ENCODE measurements around the gene PHACTR3.

PHACTR3 gene

GRCh38 chr20:59575216-59575615, 29.1 kb upstream of the PHACTR3 start:
- no peak for DNase-seq

GRCh38 chr20:59575653-59576052, 28.7 kb upstream of the PHACTR3 start:
- DNase-seq = no peak

GRCh38 chr20:59576216-59576953, 28.0 kb upstream of the PHACTR3 start:
- DNase-seq = no peak

GRCh38 chr20:59577037-59577808, 27.1 kb upstream of the PHACTR3 start:
- no peak for DNase-seq

DNA sequence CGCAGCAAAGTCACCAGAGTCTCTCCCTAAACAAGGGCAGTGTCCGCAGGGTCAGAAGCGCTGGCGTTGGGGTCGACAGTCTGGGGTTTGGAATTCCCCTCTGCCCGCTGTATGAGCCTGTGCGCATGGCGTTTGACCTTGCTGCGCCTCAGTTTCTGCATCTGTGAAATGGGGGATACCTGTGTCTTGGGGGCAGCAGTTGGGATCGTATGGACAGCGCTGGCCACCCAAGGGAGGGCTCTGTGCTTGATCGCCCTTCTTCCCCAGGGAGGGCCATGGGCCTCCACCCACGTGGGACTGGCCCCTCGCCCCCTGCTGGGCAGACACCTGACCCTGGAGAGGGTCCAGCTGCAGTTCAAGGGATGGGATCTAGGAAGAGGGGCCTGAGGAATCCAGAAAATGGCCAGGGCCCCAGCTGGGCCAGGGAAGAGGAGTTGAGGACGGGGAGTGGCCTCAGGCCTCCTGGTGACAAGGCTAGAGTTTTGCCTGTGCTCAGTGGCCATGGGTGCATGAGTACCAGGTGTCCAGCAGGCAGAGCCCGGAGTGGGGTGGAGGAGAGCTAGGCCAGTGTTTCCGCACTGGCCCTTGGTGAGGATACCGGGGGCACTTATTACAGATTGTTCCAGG, 26.4 kb upstream of the PHACTR3 start:
- DNase-seq = no peak

- no peak for DNase-seq
Measured at GRCh38 chr20:59578436-59579403, 25.6 kb upstream of the PHACTR3 start.

- DNase-seq = no peak
Measured at GRCh38 chr20:59579404-59580145, 24.8 kb upstream of the PHACTR3 start.

DNA sequence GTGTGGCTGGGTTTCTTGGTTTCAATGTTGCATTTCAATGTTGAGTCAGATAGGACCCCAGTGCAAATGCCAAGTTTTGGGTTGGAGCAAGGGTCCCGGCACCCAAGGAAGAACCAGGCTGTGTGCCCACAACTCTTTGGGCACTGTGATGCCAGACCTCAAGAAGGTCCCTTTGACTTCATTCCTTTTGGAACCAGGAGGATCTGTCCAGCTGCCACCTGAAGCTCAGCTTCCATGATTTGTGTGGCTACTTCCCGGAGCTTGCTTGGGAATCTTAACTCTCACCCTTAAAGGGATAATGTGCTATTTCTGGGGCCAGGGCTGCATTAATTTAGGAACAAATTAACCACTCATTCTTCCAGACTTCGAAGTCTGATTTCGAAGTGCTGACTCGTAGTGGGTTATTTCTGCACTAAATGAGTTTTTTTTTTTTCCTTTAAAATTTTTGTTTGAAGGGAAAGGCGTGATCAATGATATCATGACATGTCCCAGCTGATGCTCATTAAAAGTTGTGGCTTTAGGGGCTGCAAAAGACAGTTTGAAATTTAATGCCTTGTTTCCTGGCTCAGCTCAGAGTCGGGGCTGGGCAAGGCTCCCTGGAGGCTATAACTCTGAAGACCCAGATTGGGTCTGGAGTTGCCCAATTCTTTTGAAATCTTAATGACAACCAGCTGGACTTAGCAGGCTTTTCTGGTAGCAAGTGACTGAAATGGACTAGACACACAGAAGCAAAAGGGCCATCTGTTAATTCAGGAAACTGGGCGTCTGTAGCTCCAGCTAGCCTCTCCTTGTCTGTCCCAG, 24.0 kb upstream of the PHACTR3 start:
- peak; percentile 87 for DNase-seq

DNA sequence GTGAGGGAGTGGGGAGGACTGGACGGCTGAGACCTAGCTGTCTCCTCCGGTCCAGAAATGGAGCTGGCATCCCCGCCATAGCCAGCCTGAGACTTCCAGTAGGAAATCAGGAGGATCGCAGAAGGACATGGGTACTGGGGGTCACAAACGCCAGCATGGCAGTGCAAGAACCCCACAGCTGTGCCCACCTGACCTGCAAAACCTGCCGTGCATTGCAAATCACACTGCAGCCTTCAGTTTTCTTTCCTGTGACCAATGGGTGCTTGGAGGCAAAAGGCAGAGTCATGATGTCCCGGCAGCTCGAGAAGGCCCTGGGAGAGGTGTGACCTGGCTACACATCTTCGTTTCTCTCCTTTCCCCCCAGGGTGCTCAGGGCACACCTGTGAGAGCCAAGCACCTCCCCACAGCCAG, 23.3 kb upstream of the PHACTR3 start:
- no peak for DNase-seq

GRCh38 chr20:59581993-59582679, 22.2 kb upstream of the PHACTR3 start:
- peak; percentile 31 for DNase-seq

DNA sequence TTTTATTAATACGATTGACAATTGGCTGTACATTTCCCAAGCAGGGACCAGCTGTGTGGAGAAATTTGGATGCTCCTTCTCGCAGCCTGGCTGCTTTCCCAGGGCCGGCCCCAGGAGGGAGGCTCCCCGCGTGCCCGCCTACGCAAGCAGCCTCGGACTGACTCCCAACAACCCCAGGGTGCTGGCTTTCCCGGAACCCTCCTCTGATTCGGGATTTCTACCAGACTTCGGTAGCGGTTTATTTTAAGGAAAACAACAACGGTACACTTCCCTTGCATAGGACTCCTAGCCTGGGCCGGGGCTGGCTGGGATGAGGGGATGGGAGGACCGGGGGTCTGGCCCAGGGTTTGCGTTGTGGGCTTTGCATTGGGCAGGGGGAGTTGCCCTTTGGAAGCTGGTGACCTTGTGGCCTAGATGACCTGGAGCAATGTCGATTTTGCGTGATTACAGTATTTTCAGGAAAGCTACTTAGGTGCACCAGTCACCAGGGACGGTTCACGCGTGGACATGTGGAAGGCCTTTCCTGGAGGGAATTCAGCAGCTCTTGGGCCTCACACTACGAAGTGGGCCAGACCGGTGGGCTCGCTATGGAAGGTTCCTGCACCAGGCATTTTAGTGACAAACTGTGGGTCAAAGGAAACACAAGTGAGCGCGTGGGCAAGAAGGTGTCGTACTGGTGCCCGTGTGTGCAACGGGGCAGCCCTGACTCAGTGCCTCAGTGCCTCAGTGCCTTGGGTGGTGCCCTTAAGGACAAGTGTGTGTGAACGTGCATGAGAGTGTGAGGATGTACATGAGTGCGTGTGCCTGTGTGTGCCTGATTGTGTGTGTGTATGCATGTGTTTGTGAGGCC, 20.7 kb upstream of the PHACTR3 start:
- peak; percentile 47 for DNase-seq

DNA sequence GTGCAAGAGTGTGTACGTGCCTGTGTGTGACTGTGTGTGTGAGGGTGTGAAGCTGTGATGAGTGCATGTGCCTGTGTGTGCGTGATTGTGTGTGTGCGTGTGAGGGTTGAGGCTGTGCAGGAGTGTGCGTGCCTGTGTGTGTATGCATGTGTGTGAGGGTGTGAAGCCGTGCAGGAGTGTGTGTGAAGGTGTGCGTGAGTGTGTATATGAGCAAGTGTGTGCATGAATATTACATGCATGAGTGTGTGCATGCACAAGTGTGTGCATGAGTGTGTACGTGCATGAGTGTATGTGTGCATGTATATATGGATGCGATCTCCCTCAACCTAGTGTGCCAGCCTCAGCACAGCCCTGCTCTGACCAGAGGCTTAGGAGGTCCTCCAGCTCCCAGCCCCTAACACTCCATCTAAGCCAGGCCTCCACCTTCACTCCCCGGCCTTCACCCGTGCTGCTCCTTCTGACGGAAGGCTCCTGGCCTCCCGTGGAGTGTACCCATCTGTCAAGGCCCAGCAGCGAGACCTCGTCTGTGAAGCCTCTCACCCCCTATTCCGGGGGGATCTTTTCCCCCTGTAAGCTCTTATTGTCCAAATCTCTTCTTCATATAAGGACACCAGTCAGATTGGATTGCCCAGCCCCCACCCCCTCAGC, 19.9 kb upstream of the PHACTR3 start:
- DNase-seq = no peak

DNA sequence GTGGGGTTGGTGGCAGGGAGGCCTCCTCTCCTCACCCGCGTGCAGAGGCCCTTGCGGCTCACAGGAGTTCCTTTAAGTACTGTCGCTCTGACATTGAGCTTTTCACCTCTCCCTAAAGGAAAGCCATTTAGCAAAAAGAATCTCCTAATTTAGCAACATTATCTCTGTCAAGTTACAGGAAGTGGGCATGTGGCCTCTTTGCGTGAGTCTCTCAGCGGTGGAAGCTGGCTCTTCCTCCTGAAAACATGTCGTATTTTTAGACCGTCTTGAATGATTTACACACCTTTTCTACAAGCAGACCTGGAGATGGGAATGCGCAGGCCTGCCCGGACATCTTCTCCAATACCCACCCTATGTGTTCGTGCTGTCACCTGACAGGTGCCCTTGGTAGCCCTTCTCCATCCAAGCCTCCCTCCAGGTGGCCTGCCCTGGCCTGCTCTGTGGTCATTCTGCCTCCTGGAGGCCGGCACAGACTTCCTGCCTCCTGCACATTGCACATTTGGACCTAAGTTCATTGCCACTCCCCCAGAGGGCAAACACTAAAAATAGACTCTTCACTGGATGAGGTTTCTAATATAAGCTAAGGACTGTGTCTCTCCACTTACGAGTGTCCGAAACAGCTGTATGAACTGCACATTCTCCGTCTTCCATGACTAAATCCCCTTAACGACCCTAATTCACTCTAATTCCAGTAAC, 18.5 kb upstream of the PHACTR3 start:
- no peak for DNase-seq

GRCh38 chr20:59586613-59587012, 17.7 kb upstream of the PHACTR3 start:
- DNase-seq = no peak

- no peak for DNase-seq
Measured at GRCh38 chr20:59587570-59587969, 16.8 kb upstream of the PHACTR3 start.

DNA sequence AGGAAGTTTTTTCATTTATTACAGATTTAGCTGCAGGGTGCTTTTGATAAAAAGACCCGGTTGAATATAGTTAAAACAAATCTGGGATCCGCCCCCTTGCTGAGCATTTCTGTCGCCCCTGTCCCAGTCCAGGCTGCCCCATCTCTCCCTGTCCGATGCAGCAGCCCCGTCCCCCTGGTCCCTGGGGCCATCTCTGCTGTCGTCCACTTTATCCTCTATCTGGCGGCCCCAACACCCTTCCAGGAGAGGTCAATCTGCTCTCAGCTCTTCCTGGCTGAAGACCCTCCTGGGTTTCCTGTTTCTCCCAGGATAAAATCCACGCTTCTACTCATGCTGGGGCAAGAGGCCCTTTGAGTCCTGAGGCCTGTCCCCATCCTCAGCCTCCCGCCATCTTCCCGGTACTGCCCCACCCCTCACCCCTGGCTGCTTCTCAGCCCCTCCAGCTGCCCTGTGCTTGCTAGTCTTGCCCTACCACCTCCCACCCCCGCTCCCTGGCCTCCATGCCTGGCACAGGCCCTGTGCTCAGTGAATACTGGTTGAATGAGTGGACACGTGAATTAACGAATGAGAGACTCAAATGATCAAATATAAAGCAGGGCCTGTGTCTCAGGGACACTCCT, 16.0 kb upstream of the PHACTR3 start:
- DNase-seq = no peak

DNA sequence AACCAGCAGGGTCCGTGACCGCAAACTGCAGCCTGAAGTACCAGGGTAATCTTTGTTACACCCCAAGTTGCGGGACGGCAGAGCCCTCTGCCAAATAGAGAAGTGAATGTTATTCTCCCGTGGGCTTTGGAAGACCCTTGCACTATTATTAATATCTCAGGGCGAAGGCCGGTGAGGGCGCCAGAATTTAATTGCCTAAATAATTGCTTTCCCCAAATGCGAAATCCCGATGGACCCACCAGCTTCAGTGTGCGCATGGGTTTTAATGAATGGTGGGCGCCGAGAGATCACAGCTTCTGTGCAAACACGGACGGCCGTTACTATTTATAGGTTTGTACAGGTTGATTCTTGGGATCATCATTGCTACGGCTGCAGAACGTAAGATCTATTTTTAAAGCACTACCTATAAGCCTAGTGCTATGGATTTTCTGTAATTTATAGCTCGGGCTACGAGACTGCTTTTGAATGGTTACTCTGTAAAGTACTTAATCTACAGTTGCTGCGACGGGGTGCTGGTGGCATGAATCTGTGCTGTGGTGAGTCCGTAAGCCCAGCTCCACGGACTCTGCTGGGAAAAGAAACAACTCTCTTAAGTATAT, 15.2 kb upstream of the PHACTR3 start:
- DNase-seq = no peak

Measured in fibroblast of skin of right biceps (primary cell).